ENCODE measurements around the gene TNP2. TPM values are rescaled to one million over a fixed set of nuclear protein-coding genes. Genes with fewer than 3 reads are reported as not detected.

TNP2 gene
- total and polyA plus RNA-seq, 2 experiments from 2014 or later, result not detected

- Mint-ChIP-seq H3K27me3 (ENCODE audit: insufficient read depth, low read depth, poor library complexity) (peaks cover 20% of the 10 kb centered on the region), H3K27ac (peak overlapping the region; percentile 97), H3K4me1 (peaks cover 46% of the 10 kb centered on the region), H3K36me3 (ENCODE audit: low read depth) (peaks cover 16% of the 10 kb centered on the region), H3K9me3 (no peaks in the 10 kb centered on the region), H3K4me3 (peak overlapping the region; percentile 62)
- Histone ChIP-seq H2AFZ (no peak overlapping the region), H3K27ac (ENCODE audit: low read depth) (peak overlapping the region; percentile 100), H3K79me2 (replicated peaks; ENCODE audit: insufficient read depth) (peaks cover 8% of the 10 kb centered on the region; the same call in 1 of the 2 replicates), H3K4me2 (peak overlapping the region; percentile 71), H4K20me1 (replicated peaks; ENCODE audit: insufficient read depth) (no peaks in the 10 kb centered on the region), H3K9me2 (ENCODE audit: insufficient read depth) (no peaks in the 10 kb centered on the region), H3F3A (replicated peaks; ENCODE audit: low read depth) (peaks cover 47% of the 10 kb centered on the region), H3K27me3 (ENCODE audit: insufficient read depth) (no peaks in the 10 kb centered on the region), H3K4me3 (peak overlapping the region; percentile 44), H3K4me1 (ENCODE audit: insufficient read depth) (peaks cover 59% of the 10 kb centered on the region), H3K36me3 (ENCODE audit: insufficient read depth) (no peaks in the 10 kb centered on the region)
- peak in 1 of 2 experiments; percentile 27; a peak in 2 of 4 replicates for TF ChIP-seq CTCF (conservative IDR thresholded peaks at IDR 0.05; ENCODE audit: low read depth in 2 of 2)
- TF ChIP-seq STAT1 (IDR thresholded peaks at IDR 0.05; ENCODE audit: unreplicated experiment), result no peak
- TF ChIP-seq ZNF114 (CRISPR knock-in tag; IDR thresholded peaks at IDR 0.05), result no peak
- TF ChIP-seq EZH2phosphoT487 (IDR thresholded peaks at IDR 0.05; ENCODE audit: unreplicated experiment), result no peak
- no peak for TF ChIP-seq REST (IDR thresholded peaks at IDR 0.05; ENCODE audit: unreplicated experiment)
- TF ChIP-seq ETS1 (IDR thresholded peaks at IDR 0.05), result peak; percentile 18; the same call in 1 of the 2 replicates
- peak; percentile 34; the same call in 1 of the 2 replicates for TF ChIP-seq ZNF462 (CRISPR knock-in tag; IDR thresholded peaks at IDR 0.05)
- no peak for TF ChIP-seq CREB1 (CRISPR knock-in tag; IDR thresholded peaks at IDR 0.05; ENCODE audit: low read depth)
- TF ChIP-seq POLR2AphosphoS5 (IDR thresholded peaks at IDR 0.05; ENCODE audit: low read depth), result peak; percentile 54
- no peak for TF ChIP-seq NANOG (IDR thresholded peaks at IDR 0.05; ENCODE audit: borderline replicate concordance)
- no peak for TF ChIP-seq ZNF331 (CRISPR knock-in tag; IDR thresholded peaks at IDR 0.05; ENCODE audit: low read depth)
- no peak for TF ChIP-seq EZH2 (IDR thresholded peaks at IDR 0.05; ENCODE audit: low read depth, unreplicated experiment)
- TF ChIP-seq JUNB (IDR thresholded peaks at IDR 0.05; ENCODE audit: unreplicated experiment), result no peak
- DNase-seq (ENCODE audit: low spot score) (peak; percentile 90), ATAC-seq (peak; percentile 58)
These were observed 47.3 kb upstream of the TNP2 start for GRCh38 chr16:11316331-11317015.
